Loucy (cell line): Measurements from ENCODE around the gene PLEKHH1.

Experiments
- H2AFZ ChIP-seq: fragments of 200-600 bp; sonication (generic); 2 replicates; pipeline ENCODE4 v1.6.0; 2016; ENCODE audit warnings: antibody characterized with exemption, mild to moderate bottlenecking, low read length, moderate library complexity
- H3F3A ChIP-seq: fragments of 200-600 bp; 2 replicates; pipeline ENCODE4 v1.6.0; 2016; ENCODE audit warnings: antibody characterized with exemption, low read depth, mild to moderate bottlenecking
- H3K27me3 ChIP-seq: fragments of 200-600 bp; sonication (generic); 2 replicates; pipeline ENCODE4 v1.6.1; 2014; ENCODE audit warnings: low read length, mild to moderate bottlenecking; ENCODE audit not compliant: insufficient read depth, poor library complexity, severe bottlenecking
- H3K36me3 ChIP-seq: fragments of 200-600 bp; sonication (generic); 2 replicates; pipeline ENCODE4 v1.6.1; 2016; ENCODE audit warnings: low read length; ENCODE audit not compliant: insufficient read depth
- H3K4me1 ChIP-seq: fragments of 200-600 bp; sonication (generic); 2 replicates; pipeline ENCODE4 v1.5.1; 2014; ENCODE audit warnings: low read length, mild to moderate bottlenecking; ENCODE audit not compliant: insufficient read depth, poor library complexity, severe bottlenecking
- H3K4me2 ChIP-seq: fragments of 200-600 bp; sonication (generic); 2 replicates; pipeline ENCODE4 v1.6.0; 2014; ENCODE audit warnings: antibody characterized with exemption, low read length, low read depth, mild to moderate bottlenecking; ENCODE audit not compliant: poor library complexity, severe bottlenecking
- H3K4me3 ChIP-seq: fragments of 200-600 bp; sonication (generic); 2 replicates; pipeline ENCODE4 v1.5.1; 2014; ENCODE audit warnings: low read length, mild to moderate bottlenecking, mixed read lengths; ENCODE audit not compliant: poor library complexity, severe bottlenecking
- H3K79me2 ChIP-seq: fragments of 200-600 bp; sonication (generic); 2 replicates; pipeline ENCODE4 v1.6.1; 2014; ENCODE audit warnings: low read length; ENCODE audit not compliant: insufficient read depth
- H3K9ac ChIP-seq: fragments of 200-600 bp; sonication (generic); 2 replicates; pipeline ENCODE4 v1.6.0; 2014; ENCODE audit warnings: mild to moderate bottlenecking, low read depth, low read length, moderate library complexity; ENCODE audit not compliant: poor library complexity, severe bottlenecking
- H3K9me2 ChIP-seq: fragments of 200-600 bp; sonication (generic); replicated peaks from 2 replicates; pipeline ENCODE4 v1.6.1; 2016; ENCODE audit warnings: low read depth, low read length, mixed read lengths
- H3K9me3 ChIP-seq: fragments of 200-600 bp; sonication (generic); 2 replicates; pipeline ENCODE4 v1.6.1; 2014; ENCODE audit warnings: mild to moderate bottlenecking, antibody characterized with exemption, low read length, low read depth; ENCODE audit not compliant: insufficient read depth
- H4K20me1 ChIP-seq: fragments of 200-600 bp; sonication (generic); 2 replicates; pipeline ENCODE4 v1.6.0; 2014; ENCODE audit warnings: antibody characterized with exemption, low read length, mild to moderate bottlenecking; ENCODE audit not compliant: insufficient read depth, poor library complexity, severe bottlenecking
- EZH2phosphoT487 ChIP-seq: fragments of 200-600 bp; IDR thresholded peaks from 2 replicates; pipeline ENCODE4 v1.6.1; 2018; ENCODE audit warnings: antibody characterized with exemption, mild to moderate bottlenecking, moderate library complexity, borderline replicate concordance
- TF ChIP-seq, protein P1 (sequence below): fragments of 200-600 bp; sonication (generic); conservative IDR thresholded peaks from 2 replicates; pipeline ENCODE4 v1.5.1; 2014; ENCODE audit warnings: mild to moderate bottlenecking, antibody characterized with exemption, low read length

Gene PLEKHH1

DNA sequence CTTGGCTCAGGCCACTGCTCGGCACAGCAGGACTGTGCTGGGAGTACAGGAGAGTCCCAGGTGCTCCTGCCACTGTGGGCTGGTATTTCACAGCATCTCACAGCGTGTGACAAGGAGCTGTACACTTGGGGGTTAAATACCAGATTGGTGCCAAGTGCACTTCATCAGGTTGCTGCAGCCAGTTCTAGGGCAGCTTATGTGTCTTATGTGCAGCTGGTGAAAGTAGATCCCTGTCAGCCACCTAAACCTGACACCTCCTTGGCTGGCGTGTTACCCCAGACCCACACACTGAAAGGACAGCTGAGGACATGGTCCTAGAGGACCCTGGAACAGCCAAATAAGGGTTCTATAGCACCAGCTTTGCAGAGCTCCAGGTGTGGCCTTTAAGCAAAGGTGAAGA lies 18.9 kb downstream of the PLEKHH1 start:
- Histone ChIP-seq H2AFZ (no peak overlapping the region), H3K9ac (no peak overlapping the region), H3K27me3 (no peaks in the 10 kb centered on the region), H3K9me3 (no peaks in the 10 kb centered on the region), H3F3A (no peaks in the 10 kb centered on the region), H4K20me1 (no peaks in the 10 kb centered on the region), H3K4me3 (no peak overlapping the region), H3K36me3 (no peaks in the 10 kb centered on the region), H3K79me2 (no peaks in the 10 kb centered on the region), H3K4me2 (no peak overlapping the region), H3K9me2 (no peaks in the 10 kb centered on the region), H3K4me1 (no peaks in the 10 kb centered on the region)
- TF ChIP-seq, protein P1, sequence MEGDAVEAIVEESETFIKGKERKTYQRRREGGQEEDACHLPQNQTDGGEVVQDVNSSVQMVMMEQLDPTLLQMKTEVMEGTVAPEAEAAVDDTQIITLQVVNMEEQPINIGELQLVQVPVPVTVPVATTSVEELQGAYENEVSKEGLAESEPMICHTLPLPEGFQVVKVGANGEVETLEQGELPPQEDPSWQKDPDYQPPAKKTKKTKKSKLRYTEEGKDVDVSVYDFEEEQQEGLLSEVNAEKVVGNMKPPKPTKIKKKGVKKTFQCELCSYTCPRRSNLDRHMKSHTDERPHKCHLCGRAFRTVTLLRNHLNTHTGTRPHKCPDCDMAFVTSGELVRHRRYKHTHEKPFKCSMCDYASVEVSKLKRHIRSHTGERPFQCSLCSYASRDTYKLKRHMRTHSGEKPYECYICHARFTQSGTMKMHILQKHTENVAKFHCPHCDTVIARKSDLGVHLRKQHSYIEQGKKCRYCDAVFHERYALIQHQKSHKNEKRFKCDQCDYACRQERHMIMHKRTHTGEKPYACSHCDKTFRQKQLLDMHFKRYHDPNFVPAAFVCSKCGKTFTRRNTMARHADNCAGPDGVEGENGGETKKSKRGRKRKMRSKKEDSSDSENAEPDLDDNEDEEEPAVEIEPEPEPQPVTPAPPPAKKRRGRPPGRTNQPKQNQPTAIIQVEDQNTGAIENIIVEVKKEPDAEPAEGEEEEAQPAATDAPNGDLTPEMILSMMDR = no peak
- TF ChIP-seq EZH2phosphoT487 = no peak

DNA sequence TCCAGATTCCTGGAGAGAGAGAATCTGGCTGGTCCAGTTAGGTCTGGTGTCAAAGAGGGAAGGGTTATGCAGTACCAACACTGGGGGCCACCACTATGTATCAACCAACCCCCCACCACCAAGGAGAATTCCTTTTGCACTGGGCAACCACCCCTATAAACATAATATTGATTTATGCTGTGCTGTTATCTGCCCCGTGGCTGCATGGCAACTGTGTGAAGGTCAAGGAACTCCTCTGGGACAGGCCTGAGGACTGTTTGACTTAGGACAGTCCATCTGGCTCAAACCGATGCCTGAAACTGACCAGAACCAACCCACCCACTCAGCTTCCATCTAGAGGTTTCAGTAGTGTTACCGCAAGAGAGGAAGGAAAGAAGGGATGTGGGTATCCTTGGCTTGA lies 20.5 kb downstream of the PLEKHH1 start:
- Histone ChIP-seq H2AFZ (no peak overlapping the region), H3K9ac (no peak overlapping the region), H3K9me2 (no peaks in the 10 kb centered on the region), H3K27me3 (no peaks in the 10 kb centered on the region), H3F3A (no peaks in the 10 kb centered on the region), H3K4me1 (peaks cover 5% of the 10 kb centered on the region), H3K4me3 (no peak overlapping the region), H3K36me3 (no peaks in the 10 kb centered on the region), H3K9me3 (no peaks in the 10 kb centered on the region), H4K20me1 (no peaks in the 10 kb centered on the region), H3K79me2 (no peaks in the 10 kb centered on the region), H3K4me2 (no peak overlapping the region)
- TF ChIP-seq, protein P1 = no peak
- TF ChIP-seq EZH2phosphoT487 = no peak

DNA sequence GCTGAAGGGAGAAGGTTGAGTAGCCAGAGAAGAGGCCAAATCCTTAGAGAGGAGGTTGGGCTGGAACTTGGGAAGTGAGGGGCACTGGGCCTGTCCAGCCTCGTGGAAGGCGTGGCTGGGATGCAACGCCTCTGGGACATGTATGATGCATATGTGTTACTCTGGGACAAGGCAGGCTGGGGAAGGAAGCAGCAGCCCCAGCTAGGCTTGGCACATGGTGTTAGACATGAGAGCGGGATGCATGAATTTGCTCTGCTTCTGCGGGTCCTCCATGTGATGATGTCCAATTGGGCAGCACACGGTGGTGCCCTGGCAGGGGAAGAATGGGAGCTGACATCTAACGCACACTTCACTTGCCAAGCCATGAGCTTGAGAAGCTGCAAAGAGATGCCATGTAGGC lies 21.3 kb downstream of the PLEKHH1 start:
- H3K4me2 ChIP-seq = no peak overlapping the region
- H2AFZ ChIP-seq = no peak overlapping the region
- H3K79me2 ChIP-seq = no peaks in the 10 kb centered on the region
- H3K9ac ChIP-seq = no peak overlapping the region
- no peaks in the 10 kb centered on the region for H4K20me1 ChIP-seq
- no peaks in the 10 kb centered on the region for H3K9me2 ChIP-seq
- no peak overlapping the region for H3K4me3 ChIP-seq
- no peaks in the 10 kb centered on the region for H3F3A ChIP-seq
- TF ChIP-seq EZH2phosphoT487 = no peak
- TF ChIP-seq, protein P1 = no peak
- H3K27me3 ChIP-seq = no peaks in the 10 kb centered on the region
- peaks cover 5% of the 10 kb centered on the region for H3K4me1 ChIP-seq
- no peaks in the 10 kb centered on the region for H3K36me3 ChIP-seq
- no peaks in the 10 kb centered on the region for H3K9me3 ChIP-seq
